GM12878 (cell line): ENCODE results near the gene HIVEP3. TPM values are rescaled to one million over a fixed set of nuclear protein-coding genes. Genes with fewer than 3 reads are reported as not detected.

Experiments used
- BCLAF1 ChIP-seq: fragments of 450-650 bp; IDR thresholded peaks from 2 replicates; pipeline ENCODE4 v1.6.1; 2017; ENCODE audit warnings: antibody characterized with exemption, mild to moderate bottlenecking, moderate library complexity
- CEBPB ChIP-seq, 2 experiments: fragments of 150-350 bp in 1 of 2; IDR thresholded peaks; 2 replicates each; pipeline ENCODE4 v1.6.1; 2012 to 2014; ENCODE audit warnings: low read depth in 2 of 2, low read length in 2 of 2, borderline replicate concordance in 1 of 2, inconsistent platforms in 1 of 2
- E2F8 ChIP-seq: fragments of 450-650 bp; IDR thresholded peaks from 2 replicates; pipeline ENCODE4 v1.6.1; 2018; ENCODE audit warnings: mild to moderate bottlenecking, low read depth, moderate library complexity; ENCODE audit not compliant: partially characterized antibody
- EGR1 ChIP-seq, 2 experiments: IDR thresholded peaks; 1 replicate in 1 of 2; 2 replicates in 1 of 2; pipeline ENCODE4 v1.6.1; 2011 to 2012; ENCODE audit warnings: low read depth in 2 of 2, low read length in 2 of 2, borderline replicate concordance in 1 of 2, mild to moderate bottlenecking in 1 of 2, moderate library complexity in 1 of 2
- ELK1 ChIP-seq: IDR thresholded peaks from 2 replicates; pipeline ENCODE4 v1.6.1; 2012; ENCODE audit warnings: low read depth, low read length, improper control_type of control experiment
- HDGF ChIP-seq: fragments of 450-650 bp; IDR thresholded peaks from 2 replicates; pipeline ENCODE4 v1.6.1; 2016; ENCODE audit warnings: antibody characterized with exemption
- IKZF1 ChIP-seq: fragments of 450-650 bp; conservative IDR thresholded peaks from 2 replicates; pipeline ENCODE4 v1.6.1; 2017; ENCODE audit warnings: antibody characterized with exemption, mild to moderate bottlenecking
- IKZF2 ChIP-seq, 2 experiments: fragments of 450-650 bp; IDR thresholded peaks; 2 replicates each; pipeline ENCODE4 v1.6.1; 2017; ENCODE audit warnings: mild to moderate bottlenecking in 2 of 2, moderate library complexity in 2 of 2
- NFIC ChIP-seq: IDR thresholded peaks from 2 replicates; pipeline ENCODE4 v1.6.1; 2012; ENCODE audit warnings: low read depth, mild to moderate bottlenecking, inconsistent platforms, low read length, moderate library complexity
- POLR2AphosphoS5 ChIP-seq: IDR thresholded peaks from 2 replicates; pipeline ENCODE4 v1.6.1; 2011; ENCODE audit warnings: mild to moderate bottlenecking, low read length, inconsistent platforms
- RFX5 ChIP-seq: IDR thresholded peaks from 2 replicates; pipeline ENCODE4 v1.6.1; 2011; ENCODE audit warnings: low read depth, low read length, improper control_type of control experiment
- SKIL ChIP-seq: fragments of 450-650 bp; IDR thresholded peaks from 2 replicates; pipeline ENCODE4 v1.6.1; 2017; ENCODE audit warnings: mild to moderate bottlenecking, low read depth, inconsistent platforms; ENCODE audit not compliant: poor library complexity, severe bottlenecking
- SPI1 ChIP-seq: IDR thresholded peaks from 2 replicates; pipeline ENCODE4 v1.6.1; 2011; ENCODE audit warnings: low read depth, mild to moderate bottlenecking, low read length, moderate library complexity, borderline replicate concordance; ENCODE audit not compliant: insufficient read depth
- SRF ChIP-seq, 2 experiments: IDR thresholded peaks; 2 replicates each; pipeline ENCODE4 v1.6.1; 2011; ENCODE audit warnings: low read depth in 2 of 2, low read length in 2 of 2, mild to moderate bottlenecking in 1 of 2, moderate library complexity in 1 of 2
- SUZ12 ChIP-seq: fragments of 200-600 bp; sonication (generic); IDR thresholded peaks from one replicate; pipeline ENCODE4 v1.6.1; 2018; ENCODE audit warnings: antibody characterized with exemption, mild to moderate bottlenecking; ENCODE audit not compliant: unreplicated experiment
- ZBTB33 ChIP-seq: fragments of 450-650 bp; IDR thresholded peaks from 2 replicates; pipeline ENCODE4 v1.6.1; 2017; ENCODE audit warnings: mild to moderate bottlenecking
- ZNF207 ChIP-seq: fragments of 450-650 bp; IDR thresholded peaks from 2 replicates; pipeline ENCODE4 v1.6.1; 2014; ENCODE audit warnings: antibody characterized with exemption, mild to moderate bottlenecking, borderline replicate concordance
- ZNF24 ChIP-seq: fragments of 450-650 bp; IDR thresholded peaks from 2 replicates; pipeline ENCODE4 v1.6.1; 2017; ENCODE audit warnings: antibody characterized with exemption, mild to moderate bottlenecking
- polyA plus RNA-seq, 11 experiments: library from polyadenylated mRNA; depleted of rRNA in 4 of 11; unstranded in 6 of 11; stranded (reverse) in 5 of 11; fragments of >200 nt; fragmentation: Nextera tagmentation in 4 of 11; fragmentation: Illumina TruSeq in 1 of 11; extraction: Ambion mirVana in 4 of 11; extraction: Trizol in 1 of 11; gene quantifications; 1 replicate in 1 of 11; 2 replicates in 10 of 11; pipeline versions ENCODE4 v1.2.1 to v1.2.3, GENCODE V29; 2011 to 2016; ENCODE audit warnings: inconsistent platforms in 2 of 11, missing spikeins in 2 of 11, low read depth in 1 of 11
- total RNA-seq, 4 experiments: library from RNA; depleted of rRNA in 3 of 4; stranded (reverse); fragments of >200 nt in 3 of 4; fragmentation: Illumina TruSeq in 1 of 4; extraction: Trizol in 1 of 4; gene quantifications; 2 replicates each; pipeline versions ENCODE4 v1.2.1 to v1.2.3, GENCODE V29; 2013 to 2021

HIVEP3 gene
- total and polyA plus RNA-seq, 10 of the 15 experiments (the other 5 are each of a cell fraction or from before 2014, with no cell fraction given) = 1.8 to 13.6 (median 3.8) TPM

GRCh38 chr1:41683681-41684500 lies 234.8 kb downstream of the HIVEP3 start (continued):
- TF ChIP-seq E2F8 (no peak), POLR2AphosphoS5 (no peak), SKIL (no peak), NFIC (no peak), IKZF1 (peak; percentile 55), SUZ12 (no peak), ZBTB33 (no peak), BCLAF1 (no peak), SRF (IDR thresholded peaks at IDR 0.05; ENCODE audit: low read depth in 2 of 2, low read length in 2 of 2) (no peak), ZNF207 (no peak), EGR1 (IDR thresholded peaks at IDR 0.05; ENCODE audit: borderline replicate concordance in 1 of 2, low read depth in 2 of 2, low read length in 2 of 2) (peak in 1 of 2 experiments; percentile 5; a peak in 1 of 3 replicates), IKZF2 (IDR thresholded peaks at IDR 0.05) (peak; percentile 12 to 49; a peak in 1 of 4 replicates), CEBPB (IDR thresholded peaks at IDR 0.05; ENCODE audit: borderline replicate concordance in 1 of 2, low read depth in 2 of 2, low read length in 2 of 2) (no peak), ELK1 (no peak), SPI1 (peak; percentile 63), ZNF24 (no peak), RFX5 (no peak), HDGF (no peak)
